GM19452 (cell line): Measurements from ENCODE around the gene PPP1R9A.

Source experiments
- ATAC-seq: cut with Tn5 transposase; IDR thresholded peaks from one replicate; pipeline ENCODE4 v1.9.1; 2021; ENCODE audit not compliant: unreplicated experiment

The PPP1R9A gene

DNA sequence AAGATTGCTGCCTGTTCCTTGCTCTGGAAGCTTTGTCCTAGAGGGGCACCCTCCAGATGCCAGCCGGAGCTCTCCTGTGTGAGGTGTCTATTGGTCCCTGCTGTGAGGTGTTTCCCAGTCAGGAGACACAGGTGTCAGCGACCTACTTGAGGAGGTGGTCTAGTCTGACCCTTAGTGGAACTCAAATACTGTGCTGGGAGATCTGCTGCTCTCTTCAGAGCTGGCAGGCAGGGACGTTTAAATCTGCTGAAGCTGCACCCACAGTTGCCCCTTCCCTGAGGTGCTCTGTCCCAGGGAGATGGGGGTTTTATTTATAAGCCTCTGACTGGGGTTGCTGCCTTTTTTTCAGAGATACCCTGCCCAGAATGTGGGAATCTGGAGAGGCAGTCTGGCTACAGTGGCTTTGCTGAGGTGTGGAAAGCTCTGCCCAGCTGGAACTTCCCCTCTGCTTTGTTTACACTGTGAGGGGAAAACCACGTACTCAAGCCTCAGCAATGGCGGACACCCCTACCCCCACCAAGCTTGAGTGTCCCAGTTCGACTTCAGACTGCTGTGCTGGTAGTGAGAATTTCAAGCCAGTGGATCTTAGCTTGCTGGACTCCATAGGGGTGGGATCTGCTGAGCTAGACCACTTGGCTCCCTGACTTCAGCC lies 119.2 kb downstream of the PPP1R9A start:
- no peak for ATAC-seq

DNA sequence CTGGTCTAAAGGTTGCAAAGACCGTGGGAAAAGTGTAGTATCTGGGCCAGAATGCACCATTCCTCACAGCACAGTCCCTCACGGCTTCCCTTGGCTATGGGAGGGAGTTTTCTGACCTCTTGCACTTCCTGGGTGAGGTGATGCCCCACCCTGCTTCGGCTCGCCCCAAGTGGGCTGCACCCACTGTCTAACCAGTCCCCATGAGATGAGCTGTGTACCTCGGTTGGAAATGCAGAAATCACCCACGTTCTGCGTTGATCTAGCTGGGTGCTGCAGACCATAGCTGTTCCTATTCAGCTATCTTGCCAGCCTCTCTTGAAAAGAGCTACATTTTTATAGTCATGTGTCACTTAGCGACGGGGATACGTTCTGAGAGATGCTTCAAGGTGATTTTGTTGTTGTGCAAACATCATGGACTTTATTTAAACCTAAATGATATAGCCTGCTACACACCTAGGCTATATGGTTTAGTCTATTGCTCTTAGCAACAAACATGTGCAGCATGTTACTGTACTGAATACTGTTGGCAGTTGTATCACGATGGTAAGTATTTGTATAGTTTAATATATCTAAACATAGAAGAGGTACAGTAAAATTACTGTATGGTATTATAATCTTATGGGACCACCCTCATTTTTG lies 120.0 kb downstream of the PPP1R9A start:
- no peak for ATAC-seq

DNA sequence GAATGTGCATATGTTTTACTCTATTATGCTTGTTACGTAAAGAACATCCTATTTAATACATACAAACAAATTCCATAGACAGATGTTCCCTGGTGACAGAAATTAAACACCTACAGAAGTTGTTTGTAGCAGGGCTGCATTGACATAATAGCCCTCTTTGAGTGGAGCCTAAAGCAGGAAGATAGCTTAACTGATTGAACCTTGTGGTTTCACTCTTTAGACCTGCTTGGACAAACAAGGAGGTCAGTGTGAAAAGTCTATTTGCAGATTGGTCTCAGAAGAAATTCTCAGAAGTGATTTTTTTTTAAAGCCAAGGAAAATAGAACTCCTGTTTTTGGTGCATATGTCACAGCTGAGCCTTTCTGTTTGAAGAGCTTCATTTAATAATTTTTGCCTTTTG lies 121.3 kb downstream of the PPP1R9A start:
- no peak for ATAC-seq

DNA sequence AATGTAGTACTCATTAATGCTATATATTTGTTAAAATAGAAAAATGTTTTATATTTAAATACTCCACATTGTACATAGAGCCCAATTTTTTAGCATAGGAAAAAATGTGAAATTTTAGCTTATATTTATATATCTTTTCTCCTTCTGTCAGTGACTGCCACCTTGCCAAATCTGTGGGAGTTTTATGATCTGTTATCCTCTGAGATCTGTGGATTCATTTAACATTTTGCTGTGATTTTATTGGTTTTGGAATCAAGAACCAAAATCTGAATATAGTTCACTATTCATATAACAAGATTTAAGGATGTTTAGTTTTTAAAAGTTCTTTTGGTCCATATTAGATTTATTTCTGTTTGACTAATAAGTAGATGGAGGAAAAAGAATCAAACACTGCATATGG lies 127.9 kb downstream of the PPP1R9A start:
- no peak for ATAC-seq

DNA sequence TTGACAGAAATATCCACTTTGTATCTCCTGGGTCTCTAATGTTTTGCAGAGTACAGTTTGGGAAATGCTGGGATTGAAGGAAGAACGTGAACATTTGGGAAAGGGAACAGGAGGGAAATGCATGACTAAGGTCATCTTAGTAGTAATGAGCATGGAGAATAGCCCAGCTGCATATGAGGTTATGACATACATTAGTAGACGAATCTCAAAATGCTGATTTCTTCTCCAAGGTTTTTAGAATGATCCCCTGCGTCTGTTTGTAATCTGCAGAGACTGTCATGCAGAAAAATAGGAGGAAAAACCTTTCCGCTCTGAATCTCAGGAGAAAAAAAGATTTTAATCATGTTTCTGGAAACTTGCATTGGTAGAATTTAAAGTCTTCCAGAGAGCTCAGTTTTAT lies 133.6 kb downstream of the PPP1R9A start:
- no peak for ATAC-seq

DNA sequence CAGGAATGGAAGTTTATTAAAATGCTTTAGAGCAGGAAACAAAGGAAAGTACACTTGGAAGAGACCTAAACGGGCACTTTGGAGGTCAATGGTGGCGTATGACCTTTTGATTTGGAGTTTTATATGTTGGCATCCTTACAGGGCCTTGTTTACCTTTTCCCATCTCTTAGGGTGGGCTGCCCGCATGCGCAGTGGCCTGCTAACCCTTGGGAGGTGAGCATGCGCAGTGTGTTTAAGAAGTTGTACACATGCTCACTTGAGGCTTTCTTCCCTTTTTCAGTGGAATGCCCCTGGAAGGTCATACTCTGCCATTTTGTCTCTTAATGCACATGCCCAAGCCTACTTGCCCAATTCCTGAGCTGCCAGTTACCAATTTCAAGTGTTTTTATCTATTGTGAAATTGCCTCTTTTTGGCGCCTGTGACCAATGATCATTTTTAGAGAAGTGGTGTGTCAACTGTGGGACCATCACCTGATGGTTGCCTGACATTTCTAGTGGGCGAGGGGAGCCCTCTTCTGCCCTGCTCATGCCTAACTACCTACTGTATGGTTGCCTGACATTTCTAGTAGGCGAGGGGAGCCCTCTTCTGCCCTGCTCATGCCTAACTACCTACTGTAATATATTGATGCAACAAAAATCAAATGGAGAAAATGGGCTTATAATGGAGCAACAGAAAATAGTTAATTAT lies 138.0 kb downstream of the PPP1R9A start:
- ATAC-seq = no peak

DNA sequence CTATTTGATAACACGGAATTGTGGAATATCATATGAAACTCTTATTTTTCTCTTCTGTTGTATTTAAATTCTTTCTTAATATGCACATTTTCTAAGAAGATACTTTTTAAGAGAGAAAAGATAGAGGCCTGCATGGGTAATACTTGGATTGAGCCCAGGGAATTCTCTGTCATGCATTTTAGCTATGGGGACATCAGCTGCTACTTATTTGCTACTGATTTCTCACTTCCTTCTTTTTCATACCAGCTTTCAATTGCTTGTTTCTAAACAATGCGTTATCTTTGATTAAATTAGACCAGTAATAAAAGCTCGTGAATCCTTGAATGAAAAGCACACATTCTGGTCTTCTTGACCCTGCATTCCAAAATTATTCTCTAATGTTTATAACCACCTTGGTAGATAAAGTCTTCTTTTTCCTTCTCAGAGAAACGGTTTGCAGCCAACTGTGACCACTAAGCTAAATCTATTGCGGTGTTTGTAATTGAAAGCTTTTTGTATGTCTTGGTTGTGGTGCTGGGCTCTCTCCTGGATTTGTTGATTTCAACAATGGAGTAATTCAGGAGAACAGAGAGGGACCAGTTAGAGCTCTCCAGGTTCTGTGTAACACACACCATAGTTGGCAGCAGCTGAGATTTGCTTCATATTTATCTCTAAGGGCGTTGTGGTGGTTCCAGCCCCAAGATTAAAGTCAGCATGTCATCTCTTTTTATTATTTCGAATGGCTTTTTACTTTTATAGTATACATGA lies 139.3 kb downstream of the PPP1R9A start:
- no peak for ATAC-seq

DNA sequence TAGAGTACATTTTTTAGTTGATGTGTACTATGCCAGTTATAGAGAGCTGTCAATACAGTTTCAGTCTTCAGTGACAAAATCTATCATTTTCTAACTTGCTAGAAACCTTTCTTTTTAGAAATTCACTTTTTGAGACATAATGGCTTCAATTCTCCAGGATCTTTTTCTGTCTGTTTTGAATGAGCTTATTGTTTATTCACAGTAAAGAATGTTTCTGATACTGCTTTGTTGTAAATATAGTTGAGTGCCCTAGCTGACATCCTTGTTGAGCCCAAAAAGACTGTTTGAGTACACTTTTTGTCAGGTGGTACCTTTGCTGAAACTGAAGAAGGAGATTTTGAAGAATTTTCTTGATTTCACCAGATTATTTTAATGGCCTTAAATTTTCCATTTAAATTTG lies 139.9 kb downstream of the PPP1R9A start:
- ATAC-seq = no peak

DNA sequence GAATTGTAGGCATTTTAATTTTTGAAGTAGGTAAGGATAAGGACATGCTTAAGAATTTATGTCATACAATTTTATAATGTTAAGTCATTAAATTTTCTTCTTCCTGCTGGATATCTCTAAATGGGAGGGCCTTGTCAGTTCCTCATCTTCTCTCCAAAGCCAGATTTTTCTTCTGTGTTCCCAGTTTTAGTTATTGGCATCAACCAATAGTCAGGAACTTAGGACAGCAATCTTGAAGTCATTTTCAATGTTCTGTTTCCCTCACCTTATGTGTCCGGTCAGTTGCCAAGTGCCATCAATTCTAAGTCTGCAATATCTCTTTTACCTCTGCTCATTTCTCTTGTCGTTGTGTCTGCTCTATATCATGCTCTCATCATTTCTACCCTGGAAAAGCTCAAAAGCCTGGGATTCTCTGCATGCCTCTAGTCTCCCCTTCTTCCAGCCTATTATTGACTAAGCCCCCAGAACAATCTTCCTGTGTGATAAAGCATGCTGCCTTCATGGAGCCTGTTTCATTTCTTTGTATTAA lies 145.2 kb downstream of the PPP1R9A start:
- ATAC-seq = no peak

DNA sequence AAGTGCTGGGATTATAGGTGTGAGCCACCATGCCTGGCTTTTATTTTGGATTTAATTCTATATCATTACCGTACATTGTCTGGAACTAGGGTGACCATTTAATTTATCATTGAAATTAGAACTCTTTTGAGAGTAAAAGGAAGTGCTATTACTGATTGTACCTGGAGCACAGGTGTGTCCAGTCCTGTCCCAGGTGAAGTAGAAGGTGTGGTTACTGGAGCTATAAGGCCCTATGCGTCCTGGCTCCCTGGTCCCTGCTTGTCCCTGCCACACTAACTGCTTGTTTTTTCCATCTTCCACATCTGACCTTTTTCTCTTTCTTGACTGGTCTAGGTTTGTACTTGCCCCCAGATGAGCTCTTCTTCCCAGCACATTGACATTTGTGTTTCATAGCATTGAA lies 147.0 kb downstream of the PPP1R9A start:
- no peak for ATAC-seq

DNA sequence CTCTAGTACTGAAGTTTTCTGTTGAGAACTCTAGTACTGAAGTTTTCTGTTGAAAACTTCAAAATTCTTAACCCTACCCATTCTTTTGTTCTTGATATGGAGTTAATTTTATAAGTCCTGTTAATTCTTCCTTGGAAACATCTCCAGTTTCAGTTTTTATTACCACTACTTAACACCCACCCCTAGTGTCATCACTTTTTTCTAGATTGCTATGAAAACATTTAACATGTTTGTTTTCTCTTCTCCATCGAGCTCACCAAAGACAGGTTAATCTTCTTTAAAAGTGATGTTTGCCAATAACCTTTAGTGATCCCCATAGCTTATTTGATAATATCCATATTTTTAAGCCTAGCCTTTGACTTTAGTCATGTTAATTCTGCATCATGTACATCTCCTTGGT lies 147.9 kb downstream of the PPP1R9A start:
- ATAC-seq = no peak

DNA sequence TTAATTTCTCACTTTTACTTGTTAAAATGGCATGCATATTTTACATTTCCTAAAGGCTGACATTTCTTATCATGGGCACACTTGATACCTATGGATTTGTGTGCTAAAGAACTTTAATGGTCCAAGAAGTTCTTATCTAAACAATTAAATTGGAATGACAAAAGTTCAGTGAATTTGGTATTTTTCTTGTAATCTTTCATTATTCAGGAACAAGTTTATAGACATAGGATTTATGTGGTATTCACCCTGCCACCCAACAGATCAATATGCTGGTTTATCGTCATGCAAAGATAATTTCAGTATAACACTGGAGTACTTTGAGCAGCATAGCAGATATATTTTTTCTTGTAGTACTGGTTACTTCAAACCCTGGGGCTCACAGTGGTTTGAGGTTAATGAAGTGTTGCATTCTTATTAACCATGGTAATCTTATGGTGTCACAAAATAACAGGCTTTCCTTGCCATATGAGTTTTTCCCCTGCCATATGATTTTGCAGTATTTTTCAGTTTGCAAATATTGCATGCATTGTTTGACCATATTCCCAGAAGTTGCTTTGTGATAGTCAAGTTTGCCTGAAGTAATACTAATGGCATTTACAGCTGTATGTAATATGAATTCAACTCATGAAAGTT lies 148.8 kb downstream of the PPP1R9A start:
- no peak for ATAC-seq

DNA sequence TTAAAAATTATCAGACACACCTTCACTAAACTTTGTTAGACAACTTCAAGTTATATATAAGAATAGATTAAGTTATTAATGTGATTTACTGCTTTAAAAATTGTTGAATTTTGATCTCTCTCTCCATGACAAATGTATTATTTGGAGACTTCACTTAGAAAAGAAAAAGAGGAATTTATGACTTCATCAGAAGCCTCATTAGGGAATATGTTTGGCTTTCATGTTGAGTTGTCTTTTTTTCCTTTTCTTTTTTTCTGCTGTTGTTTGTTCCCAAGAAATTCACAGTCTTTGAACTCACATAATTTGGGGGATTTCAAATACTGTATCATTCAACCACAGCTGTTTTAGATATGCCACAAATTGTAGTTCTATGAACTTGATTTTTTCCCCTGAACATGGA lies 149.5 kb downstream of the PPP1R9A start:
- ATAC-seq = no peak

DNA sequence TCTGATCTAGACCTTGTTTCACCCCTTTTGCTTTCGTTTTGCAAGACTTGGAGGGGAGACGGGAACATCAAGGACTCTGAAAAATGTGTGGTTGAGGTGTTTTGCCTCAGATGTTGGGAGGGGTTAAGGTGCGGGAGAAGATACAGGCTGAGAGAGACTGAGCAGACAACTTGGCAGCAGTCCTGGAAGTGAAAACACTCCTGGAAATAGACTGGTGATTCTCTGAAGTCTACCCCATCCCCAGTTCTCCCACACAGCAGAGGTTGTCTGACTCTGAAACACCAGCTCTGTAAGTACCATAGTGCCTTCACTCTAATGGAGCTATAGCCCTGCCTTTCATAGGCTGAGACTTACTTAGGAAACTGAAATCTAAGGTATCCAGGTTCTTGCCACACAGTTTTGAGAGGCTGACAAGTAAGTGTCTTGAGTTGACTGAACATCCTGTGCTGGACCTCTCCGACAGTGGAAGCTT lies 152.5 kb downstream of the PPP1R9A start:
- no peak for ATAC-seq

DNA sequence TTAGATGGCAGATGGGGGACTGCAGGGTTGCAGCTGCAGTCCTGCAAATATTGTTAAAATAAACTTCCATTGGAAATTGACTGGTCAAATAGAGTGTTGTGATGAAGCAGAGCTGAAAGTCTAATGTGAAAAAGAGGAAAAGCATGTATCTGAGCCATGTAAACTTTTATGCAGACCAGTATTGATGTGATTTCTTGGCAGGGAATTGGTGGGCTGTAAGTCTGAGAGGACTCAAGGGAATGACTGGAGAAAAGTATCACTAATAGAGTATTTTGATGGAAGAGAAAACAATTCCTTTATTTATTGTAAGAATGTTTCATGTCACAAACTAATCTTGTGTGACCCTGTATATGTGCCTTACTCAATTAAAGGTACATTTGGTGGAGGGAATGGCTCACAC lies 155.5 kb downstream of the PPP1R9A start:
- ATAC-seq = no peak

DNA sequence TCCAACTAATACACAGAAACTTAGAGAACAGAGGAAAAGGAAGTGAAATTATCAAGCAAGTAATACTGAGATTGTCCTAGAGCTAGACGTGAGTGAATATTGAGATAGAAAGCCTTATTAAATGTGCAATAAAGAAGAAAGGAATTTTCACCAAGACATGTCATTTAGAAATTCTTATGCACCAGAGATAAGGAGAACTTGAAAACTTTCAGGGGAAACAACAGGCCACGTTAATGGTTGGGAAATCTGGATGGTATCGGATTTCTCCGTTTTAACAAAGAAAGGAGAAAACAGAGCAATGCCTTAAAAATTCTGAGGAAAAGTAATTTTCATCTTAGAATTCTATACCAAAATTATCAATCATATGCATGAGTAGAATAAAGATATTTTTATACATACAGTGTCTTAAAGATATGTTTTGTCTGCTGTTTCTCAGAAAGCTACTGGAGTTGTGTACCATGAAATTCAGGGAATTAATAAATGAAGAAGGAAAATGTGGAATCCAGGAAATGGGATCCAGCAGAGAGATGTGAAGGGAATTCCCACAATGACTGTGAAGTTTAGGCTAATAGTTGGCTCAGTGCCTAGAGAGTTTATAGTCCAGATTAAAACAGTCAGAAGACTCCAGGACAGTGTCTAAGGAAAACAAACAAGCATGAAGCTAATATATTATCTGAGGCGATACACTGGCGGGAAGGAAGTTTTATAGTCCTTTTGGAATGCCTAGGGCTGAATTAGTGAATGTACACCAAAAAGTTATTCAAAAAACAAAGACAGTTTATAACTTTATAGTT lies 159.5 kb downstream of the PPP1R9A start:
- no peak for ATAC-seq

DNA sequence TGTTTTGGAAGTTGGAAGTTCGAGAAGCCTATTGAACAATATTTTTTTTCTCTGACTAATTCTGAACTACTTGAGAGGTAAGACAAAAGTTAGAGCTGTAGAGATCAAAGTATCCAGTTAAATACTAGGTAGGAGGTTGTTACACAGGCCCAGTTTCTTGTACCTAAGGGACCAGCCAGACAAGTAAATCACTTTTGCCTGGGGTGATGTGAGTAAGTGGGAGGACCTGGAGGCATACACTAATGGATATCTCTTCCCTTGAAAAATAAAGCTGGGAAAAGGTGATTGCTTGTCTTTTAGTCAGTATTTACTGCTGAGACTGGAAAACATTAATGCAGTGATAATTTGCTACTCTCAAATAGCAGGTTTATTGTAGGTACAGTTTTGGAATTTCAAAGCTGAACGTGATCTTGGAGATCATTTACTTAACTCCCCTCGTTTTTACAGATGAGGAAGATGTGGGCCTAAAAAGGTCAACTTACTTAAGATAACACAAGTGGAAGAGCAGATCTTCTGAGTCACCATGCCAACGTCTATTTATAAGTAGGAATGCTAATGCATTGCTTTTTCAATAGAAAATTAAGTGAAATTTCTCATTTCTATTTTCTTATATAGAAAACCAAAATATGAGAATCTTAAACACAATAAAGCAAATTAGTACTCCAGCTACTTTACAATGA lies 181.3 kb downstream of the PPP1R9A start:
- no peak for ATAC-seq

DNA sequence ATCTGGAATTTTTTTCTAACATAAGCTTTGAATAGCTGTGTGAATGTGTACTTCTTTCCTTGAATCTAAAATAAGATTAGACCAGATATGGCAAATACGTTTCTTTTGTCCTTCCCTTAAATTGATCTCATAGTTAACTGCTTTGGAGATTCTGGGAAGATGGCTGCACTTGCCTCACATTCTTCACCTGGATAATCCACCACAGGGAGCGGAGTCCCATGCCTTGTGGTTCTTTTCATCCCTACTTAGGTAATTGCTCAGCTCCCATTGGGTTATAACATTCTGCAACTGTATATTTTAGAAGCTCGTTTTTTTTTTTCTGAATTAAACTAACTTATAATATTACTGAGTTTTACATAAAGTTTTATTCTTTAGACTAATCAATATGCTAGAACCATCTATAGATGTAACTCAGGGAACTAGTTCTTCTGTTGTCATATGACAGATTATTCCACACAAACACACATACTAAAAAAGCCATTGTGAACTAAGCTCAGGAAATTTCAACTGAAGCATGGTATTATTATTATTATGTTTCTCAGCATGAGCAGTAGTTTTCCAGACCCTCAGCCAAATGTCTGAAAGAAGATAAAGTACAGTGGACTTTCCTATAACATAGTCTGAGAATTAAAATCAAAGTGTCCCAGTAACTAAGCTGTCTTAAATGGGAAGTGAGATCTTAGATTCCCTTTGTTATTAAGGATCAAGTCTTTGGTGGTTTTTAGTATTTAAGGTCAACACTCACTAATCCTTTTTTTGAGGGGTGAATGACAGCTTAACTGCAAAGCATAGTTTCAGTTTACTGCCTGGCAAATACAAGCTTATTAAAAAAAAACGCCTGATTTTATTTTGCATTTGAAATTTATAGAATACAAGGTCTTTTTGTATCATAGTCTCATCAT lies 182.3 kb downstream of the PPP1R9A start:
- no peak for ATAC-seq

DNA sequence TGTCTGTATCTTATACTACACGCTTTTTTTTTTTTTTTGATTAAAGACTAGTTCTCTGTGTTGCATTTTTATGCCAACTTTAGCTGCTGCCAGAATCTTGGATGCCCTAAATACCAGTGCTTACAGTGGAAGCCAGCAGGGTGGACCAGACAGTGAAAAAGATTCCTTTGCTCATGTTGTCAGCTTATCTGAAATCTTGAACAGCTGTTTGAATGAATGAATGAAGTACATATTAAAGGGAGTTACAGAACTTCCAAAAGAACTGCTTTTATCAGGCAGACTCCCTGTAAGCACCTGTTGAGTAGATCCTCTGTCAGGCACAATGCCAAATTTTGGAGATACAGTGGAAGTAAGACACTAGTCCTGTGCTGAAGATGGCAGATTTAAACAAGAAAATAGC lies 184.9 kb downstream of the PPP1R9A start:
- ATAC-seq = no peak
